ENCODE results near the gene JUNB. TPM values are rescaled to one million over a fixed set of nuclear protein-coding genes. Genes with fewer than 3 reads are reported as not detected.

JUNB gene
- total and polyA plus RNA-seq, 2 of the 8 experiments (the other 6 are each of a cell fraction or from before 2014, with no cell fraction given) = 7.4 to 10.0 TPM

- TF ChIP-seq RXRA (IDR thresholded peaks at IDR 0.05; ENCODE audit: insufficient read depth, low read depth, low read length) (no peak), EZH2 (IDR thresholded peaks at IDR 0.05; ENCODE audit: low read depth, low read length, severe bottlenecking) (no peak), CHD7 (IDR thresholded peaks at IDR 0.05; ENCODE audit: insufficient replicate concordance, low read length) (no peak), ATF3 (IDR thresholded peaks at IDR 0.05; ENCODE audit: insufficient read depth, low read depth, low read length) (no peak)
Measured at GRCh38 chr19:12783849-12784393, 7.4 kb upstream of the JUNB start (continued).
